HEK293 (cell line): ENCODE results near the gene RFTN2.

Source experiments
- CTCF ChIA-PET: fragments of 350-600 bp; formaldehyde crosslinking; extraction: SDS; loops from one replicate; lab custom pipeline; 2021; ENCODE audit warnings: antibody characterized with exemption; lab: Yijun Ruan, JAX
- POLR2A ChIA-PET: fragments of 300-600 bp; formaldehyde crosslinking; extraction: SDS; loops from one replicate; lab custom pipeline; 2020; ENCODE audit warnings: antibody characterized with exemption, inconsistent platforms; lab: Yijun Ruan, JAX
- H3K27ac ChIP-seq: fragments of 200-500 bp; sonication (Bioruptor generic); 2 replicates; pipeline ENCODE4 v1.5.1; 2014; ENCODE audit warnings: low read depth, low read length, control low read depth, inconsistent platforms; ENCODE audit errors: extremely low read depth
- H3K36me3 ChIP-seq, 2 experiments: fragments of 200-500 bp in 1 of 2; sonication (Bioruptor generic) in 1 of 2; 1 replicate in 1 of 2; 2 replicates in 1 of 2; pipeline ENCODE4 v1.5.1; 2014 to 2017; ENCODE audit warnings: inconsistent platforms in 2 of 2, low read length in 2 of 2; ENCODE audit not compliant: control insufficient read depth in 2 of 2, insufficient read depth in 1 of 2
- H3K4me1 ChIP-seq: fragments of 200-500 bp; sonication (Bioruptor generic); 2 replicates; pipeline ENCODE4 v1.5.1; 2014; ENCODE audit warnings: mild to moderate bottlenecking, low read length, inconsistent platforms; ENCODE audit not compliant: control insufficient read depth, insufficient read depth
- H3K4me3 ChIP-seq: 2 replicates; pipeline ENCODE4 v1.5.1; 2011; ENCODE audit warnings: low read depth, mild to moderate bottlenecking, control low read depth, low read length, moderate library complexity
- H3K9me3 ChIP-seq: fragments of 200-500 bp; sonication (Bioruptor generic); 2 replicates; pipeline ENCODE4 v1.5.1; 2014; ENCODE audit warnings: low read depth, low read length, inconsistent platforms; ENCODE audit not compliant: control insufficient read depth, insufficient read depth
- GFI1B ChIP-seq: fragments of 450-650 bp; formaldehyde crosslinking; IDR thresholded peaks from 2 replicates; pipeline ENCODE4 v1.5.1; 2016; ENCODE audit warnings: missing biosample characterization, missing genetic modification characterization
- KLF16 ChIP-seq: fragments of 450-650 bp; formaldehyde crosslinking; IDR thresholded peaks from 2 replicates; pipeline ENCODE4 v1.5.1; 2017; ENCODE audit warnings: missing biosample characterization, missing genetic modification characterization
- KLF8 ChIP-seq: fragments of 450-650 bp; formaldehyde crosslinking; IDR thresholded peaks from 2 replicates; pipeline ENCODE4 v1.5.1; 2016; ENCODE audit warnings: missing biosample characterization, missing genetic modification characterization
- MYNN ChIP-seq: fragments of 450-650 bp; formaldehyde crosslinking; IDR thresholded peaks from 2 replicates; pipeline ENCODE4 v1.5.1; 2016; ENCODE audit warnings: missing biosample characterization, missing genetic modification characterization, borderline replicate concordance
- OSR2 ChIP-seq: fragments of 450-650 bp; formaldehyde crosslinking; IDR thresholded peaks from 2 replicates; pipeline ENCODE4 v1.5.1; 2016; ENCODE audit warnings: missing biosample characterization, missing genetic modification characterization
- WT1 ChIP-seq: fragments of 450-650 bp; formaldehyde crosslinking; IDR thresholded peaks from 2 replicates; pipeline ENCODE4 v1.5.1; 2016; ENCODE audit warnings: missing biosample characterization, missing genetic modification characterization
- YY1 ChIP-seq: fragments of 450-650 bp; formaldehyde crosslinking; IDR thresholded peaks from 2 replicates; pipeline ENCODE4 v1.5.1; 2018; ENCODE audit warnings: missing biosample characterization, missing genetic modification characterization
- ZBTB20 ChIP-seq: fragments of 450-650 bp; formaldehyde crosslinking; IDR thresholded peaks from 2 replicates; pipeline ENCODE4 v1.5.1; 2016; ENCODE audit warnings: missing biosample characterization, missing genetic modification characterization
- ZBTB26 ChIP-seq: fragments of 450-650 bp; formaldehyde crosslinking; optimal IDR thresholded peaks from 2 replicates; pipeline ENCODE3; 2016; ENCODE audit warnings: missing biosample characterization, mild to moderate bottlenecking, missing genetic modification characterization
- ZBTB8A ChIP-seq: fragments of 450-650 bp; formaldehyde crosslinking; IDR thresholded peaks from 2 replicates; pipeline ENCODE4 v1.5.1; 2016; ENCODE audit warnings: missing biosample characterization, missing genetic modification characterization
- ZFHX2 ChIP-seq: fragments of 450-650 bp; formaldehyde crosslinking; conservative IDR thresholded peaks from 2 replicates; pipeline ENCODE4 v1.5.1; 2016; ENCODE audit warnings: missing biosample characterization, missing genetic modification characterization
- ZNF114 ChIP-seq: fragments of 450-650 bp; formaldehyde crosslinking; IDR thresholded peaks from 2 replicates; pipeline ENCODE4 v1.5.0; 2017; ENCODE audit warnings: missing biosample characterization, missing genetic modification characterization
- ZNF121 ChIP-seq: fragments of 450-650 bp; formaldehyde crosslinking; IDR thresholded peaks from 2 replicates; pipeline ENCODE4 v1.5.1; 2016; ENCODE audit warnings: missing biosample characterization, missing genetic modification characterization
- ZNF157 ChIP-seq: fragments of 450-650 bp; formaldehyde crosslinking; IDR thresholded peaks from 2 replicates; pipeline ENCODE4 v1.5.1; 2016; ENCODE audit warnings: missing biosample characterization, missing genetic modification characterization
- ZNF174 ChIP-seq: fragments of 450-650 bp; formaldehyde crosslinking; IDR thresholded peaks from 2 replicates; pipeline ENCODE4 v1.5.0; 2017; ENCODE audit warnings: missing biosample characterization, mild to moderate bottlenecking, missing genetic modification characterization
- ZNF18 ChIP-seq: fragments of 450-650 bp; formaldehyde crosslinking; IDR thresholded peaks from 2 replicates; pipeline ENCODE4 v1.5.1; 2016; ENCODE audit warnings: missing biosample characterization, missing genetic modification characterization
- ZNF311 ChIP-seq: fragments of 450-650 bp; formaldehyde crosslinking; IDR thresholded peaks from 2 replicates; pipeline ENCODE4 v1.5.1; 2017; ENCODE audit warnings: missing biosample characterization, missing genetic modification characterization, borderline replicate concordance
- ZNF350 ChIP-seq: fragments of 450-650 bp; formaldehyde crosslinking; IDR thresholded peaks from 2 replicates; pipeline ENCODE4 v1.5.0; 2017; ENCODE audit warnings: missing biosample characterization, mild to moderate bottlenecking, missing genetic modification characterization
- ZNF433 ChIP-seq: fragments of 450-650 bp; formaldehyde crosslinking; IDR thresholded peaks from 2 replicates; pipeline ENCODE4 v1.5.1; 2016; ENCODE audit warnings: missing biosample characterization, missing genetic modification characterization, low read depth
- ZNF488 ChIP-seq: fragments of 450-650 bp; formaldehyde crosslinking; IDR thresholded peaks from 2 replicates; pipeline ENCODE4 v1.5.1; 2016; ENCODE audit warnings: missing biosample characterization, missing genetic modification characterization
- ZNF510 ChIP-seq: fragments of 450-650 bp; formaldehyde crosslinking; IDR thresholded peaks from 2 replicates; pipeline ENCODE4 v1.5.1; 2018; ENCODE audit warnings: mild to moderate bottlenecking, missing genetic modification characterization, missing biosample characterization; ENCODE audit not compliant: insufficient replicate concordance
- ZNF544 ChIP-seq: fragments of 450-650 bp; formaldehyde crosslinking; IDR thresholded peaks from 2 replicates; pipeline ENCODE4 v1.5.0; 2017; ENCODE audit warnings: missing biosample characterization, missing genetic modification characterization
- ZNF600 ChIP-seq: fragments of 450-650 bp; formaldehyde crosslinking; IDR thresholded peaks from 2 replicates; pipeline ENCODE4 v1.5.1; 2016; ENCODE audit warnings: missing biosample characterization, missing genetic modification characterization
- ZNF624 ChIP-seq: fragments of 450-650 bp; formaldehyde crosslinking; IDR thresholded peaks from 2 replicates; pipeline ENCODE4 v1.5.1; 2017; ENCODE audit warnings: missing biosample characterization, missing genetic modification characterization
- ZNF629 ChIP-seq: fragments of 450-650 bp; formaldehyde crosslinking; IDR thresholded peaks from 2 replicates; pipeline ENCODE4 v1.5.1; 2017; ENCODE audit warnings: missing biosample characterization, missing genetic modification characterization
- ZNF639 ChIP-seq: fragments of 450-650 bp; formaldehyde crosslinking; IDR thresholded peaks from 2 replicates; pipeline ENCODE4 v1.5.1; 2016; ENCODE audit warnings: missing biosample characterization, missing genetic modification characterization
- ZNF654 ChIP-seq: fragments of 450-650 bp; formaldehyde crosslinking; IDR thresholded peaks from 2 replicates; pipeline ENCODE4 v1.5.1; 2016; ENCODE audit warnings: low read depth, missing biosample characterization, missing genetic modification characterization
- ZNF677 ChIP-seq: fragments of 450-650 bp; IDR thresholded peaks from 2 replicates; pipeline ENCODE4 v1.5.0; 2018; ENCODE audit warnings: missing biosample characterization, mild to moderate bottlenecking, missing genetic modification characterization, moderate library complexity

The RFTN2 gene

GRCh38 chr2:197675246-197675645 is at the start of gene RFTN2:
Gene RFTN2, minus strand, starts transcription at chr2:197675587. Its CDS starts 129 bp downstream, at chr2:197675458.
- ChIA-PET POLR2A (no interaction called here), CTCF (interaction anchor here (0.5 kb wide), 1 partner anchor 33 kb away, joined by 3 read pairs; no protein-coding TSS in a partner anchor)
- Histone ChIP-seq H3K4me1 (peaks cover 9% of the 10 kb centered on the region), H3K36me3 (no peaks in the 10 kb centered on the region), H3K27ac (no peak within 1 kb of the TSS), H3K9me3 (no peaks in the 10 kb centered on the region), H3K4me3 (no peak within 1 kb of the TSS)
- TF ChIP-seq ZNF624 (tag by site-specific recombination) (no peak), ZNF121 (tag by site-specific recombination) (no peak), ZNF677 (no peak), MYNN (tag by site-specific recombination) (no peak), ZFHX2 (tag by site-specific recombination) (no peak), ZBTB26 (tag by site-specific recombination) (no peak), ZNF433 (tag by site-specific recombination) (no peak), WT1 (tag by site-specific recombination) (no peak)

- Histone ChIP-seq H3K4me1 (peaks cover 3% of the 10 kb centered on the region), H3K27ac (no peak overlapping the region), H3K36me3 (no peaks in the 10 kb centered on the region; a peak in 1 of 3 replicates)
- TF ChIP-seq ZNF174 (tag by site-specific recombination) (no peak), ZNF488 (tag by site-specific recombination) (no peak)
- TF ChIP-seq, all 188 proteins: peak for 0
- POLR2A ChIA-PET, result no interaction called here
- H3K4me3 ChIP-seq, result no peak overlapping the region
- H3K9me3 ChIP-seq, result no peaks in the 10 kb centered on the region
- CTCF ChIA-PET, result interaction anchor here (0.6 to 1.3 kb wide), 5 partner anchors 10 to 604 kb away, joined by 3 to 4 read pairs (median 4); partner anchors contain the start of gene MARS2
Observed at GRCh38 chr2:197717863-197718262, 42.5 kb upstream of the RFTN2 start.

GRCh38 chr2:197713271-197713670 is 37.9 kb upstream of the RFTN2 start:
- H3K4me3 ChIP-seq, result no peak overlapping the region
- no peak overlapping the region for H3K27ac ChIP-seq
- H3K4me1 ChIP-seq, result peaks cover 5% of the 10 kb centered on the region; the same call in 1 of the 2 replicates
- H3K36me3 ChIP-seq, result peaks cover 0 to 18% of the 10 kb centered on the region in 2 experiments; a peak in 2 of 3 replicates
- ChIA-PET CTCF (interaction anchor here (1.0 kb wide), 1 partner anchor 65 kb away, joined by 3 read pairs; no protein-coding TSS in a partner anchor), POLR2A (no interaction called here)
- H3K9me3 ChIP-seq, result no peaks in the 10 kb centered on the region
- TF ChIP-seq ZNF18 (tag by site-specific recombination) (no peak), ZNF311 (tag by site-specific recombination) (no peak), KLF8 (no peak), ZBTB20 (tag by site-specific recombination) (no peak), ZNF350 (tag by site-specific recombination) (no peak), ZNF654 (tag by site-specific recombination) (no peak), GFI1B (no peak), YY1 (tag by site-specific recombination) (no peak), ZBTB8A (tag by site-specific recombination) (no peak), ZNF510 (tag by site-specific recombination) (no peak), KLF16 (tag by site-specific recombination) (no peak), ZNF639 (tag by site-specific recombination) (no peak), ZNF544 (tag by site-specific recombination) (no peak), OSR2 (tag by site-specific recombination) (no peak), ZNF157 (tag by site-specific recombination) (no peak), ZNF600 (tag by site-specific recombination) (no peak), ZNF629 (tag by site-specific recombination) (no peak), ZNF114 (tag by site-specific recombination) (no peak), ZNF433 (tag by site-specific recombination) (no peak)
